ENCODE results near the gene UBE2U. TPM values are rescaled to one million over a fixed set of nuclear protein-coding genes. Genes with fewer than 3 reads are reported as not detected.

Gene UBE2U
- total and polyA plus RNA-seq, 2 of the 8 experiments (the other 6 are each of a cell fraction or from before 2014, with no cell fraction given), result not detected

DNA sequence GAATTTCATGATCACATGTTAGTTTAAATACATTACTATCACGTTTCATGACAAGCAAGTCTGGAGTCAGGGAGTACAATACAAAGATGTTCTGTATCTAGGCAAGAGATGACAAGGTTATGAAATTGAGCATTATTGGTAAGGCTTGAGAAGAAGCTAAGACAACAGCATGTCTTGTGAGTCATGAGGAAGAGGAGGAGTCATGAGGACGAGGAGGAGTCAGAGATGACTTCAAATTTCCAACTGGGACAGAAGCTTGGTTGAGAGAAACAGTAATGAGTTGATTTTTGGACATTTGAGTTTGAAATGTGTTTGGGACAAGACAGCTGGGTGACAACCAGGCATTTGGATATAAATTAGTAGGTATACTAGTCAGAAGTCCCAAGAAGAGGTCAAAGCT is 4.3 kb upstream of the UBE2U start:
- Histone ChIP-seq H2AFZ (ENCODE audit: low read length) (no peak overlapping the region), H3K79me2 (ENCODE audit: control insufficient read depth in 1 of 2, insufficient read depth in 2 of 2, low read length in 2 of 2) (no peaks in the 10 kb centered on the region), H3K27me3 (replicated peaks in 1 of 4; ENCODE audit: control insufficient read depth in 3 of 4, extremely low read depth in 1 of 4, insufficient read depth in 3 of 4, low read length in 3 of 4) (no peaks in the 10 kb centered on the region), H3K56ac (replicated peaks; ENCODE audit: insufficient read length, low read depth, low read length) (no peak overlapping the region), H3K18ac (ENCODE audit: extremely low read depth, low read length) (no peak overlapping the region), H3K79me1 (ENCODE audit: low read depth, low read length) (no peaks in the 10 kb centered on the region), H4K91ac (replicated peaks; ENCODE audit: insufficient read length, low read length) (no peak overlapping the region), H4K20me1 (replicated peaks in 1 of 2; ENCODE audit: control insufficient read depth in 1 of 2, insufficient read depth in 2 of 2, low read length in 2 of 2) (no peaks in the 10 kb centered on the region), H3K9me3 (ENCODE audit: insufficient read depth in 2 of 2, low read depth in 1 of 2, low read length in 1 of 2) (no peaks in the 10 kb centered on the region; a peak in 1 of 4 replicates), H3K36me3 (ENCODE audit: control insufficient read depth in 2 of 4, insufficient read depth in 4 of 4, low read length in 3 of 4) (no peaks in the 10 kb centered on the region), H3K4ac (replicated peaks; ENCODE audit: insufficient read length, low read depth, low read length) (no peak overlapping the region), H3K4me2 (ENCODE audit: insufficient read depth in 1 of 2, low read depth in 2 of 2, low read length in 2 of 2) (no peak overlapping the region), H2BK5ac (ENCODE audit: low read depth, low read length) (no peak overlapping the region), H2AK5ac (ENCODE audit: low read depth, low read length) (no peak overlapping the region), H3K9ac (replicated peaks in 1 of 4; ENCODE audit: extremely low read depth in 1 of 4, low read depth in 3 of 4, low read length in 3 of 4) (no peak overlapping the region), H3K4me1 (replicated peaks in 1 of 4; ENCODE audit: control insufficient read depth in 3 of 4, insufficient read depth in 4 of 4, low read length in 3 of 4) (peaks cover 0 to 5% (median 0%) of the 10 kb centered on the region in 4 experiments; a peak in 2 of 7 replicates), H3K27ac (ENCODE audit: low read depth, low read length) (no peak overlapping the region), H2BK15ac (ENCODE audit: low read length) (no peak overlapping the region), H3K14ac (ENCODE audit: insufficient read length) (no peak overlapping the region), H3K4me3 (ENCODE audit: extremely low read depth in 1 of 4, insufficient read depth in 2 of 4, low read depth in 3 of 4, low read length in 4 of 4) (no peak overlapping the region), H4K5ac (ENCODE audit: insufficient read length, low read depth, low read length) (no peak overlapping the region), H2BK120ac (replicated peaks; ENCODE audit: low read depth, low read length) (no peak overlapping the region), H3K23me2 (ENCODE audit: low read depth, low read length) (no peaks in the 10 kb centered on the region), H2BK20ac (ENCODE audit: low read length) (no peak overlapping the region), H4K8ac (ENCODE audit: extremely low read depth, insufficient read depth, low read length) (no peak overlapping the region), H3K23ac (ENCODE audit: insufficient read length) (no peak overlapping the region), H2BK12ac (ENCODE audit: low read depth, low read length) (no peak overlapping the region)
- ChIA-PET CTCF (ENCODE audit: partially characterized antibody) (no interaction called here), POLR2A (ENCODE audit: partially characterized antibody) (no interaction called here)
- TF ChIP-seq MAFK (IDR thresholded peaks at IDR 0.05; ENCODE audit: low read depth, low read length), result no peak
- no peak for TF ChIP-seq EP300 (IDR thresholded peaks at IDR 0.05; ENCODE audit: borderline replicate concordance in 1 of 2, low read depth in 2 of 2, low read length in 2 of 2)
- no peak for TF ChIP-seq SRF (IDR thresholded peaks at IDR 0.05; ENCODE audit: low read depth, low read length)
- TF ChIP-seq TEAD4 (IDR thresholded peaks at IDR 0.05; ENCODE audit: low read depth, low read length), result no peak
- TF ChIP-seq CBX5 (IDR thresholded peaks at IDR 0.05; ENCODE audit: low read depth, low read length), result no peak
- TF ChIP-seq NRF1 (IDR thresholded peaks at IDR 0.05; ENCODE audit: low read depth, low read length), result no peak
- TF ChIP-seq SIRT6 (IDR thresholded peaks at IDR 0.05; ENCODE audit: low read length), result no peak
- TF ChIP-seq HDAC2 (IDR thresholded peaks at IDR 0.05; ENCODE audit: borderline replicate concordance in 1 of 2, low read depth in 2 of 2, low read length in 2 of 2), result no peak
- no peak for TF ChIP-seq TAF1 (IDR thresholded peaks at IDR 0.05; ENCODE audit: low read depth, low read length)
- TF ChIP-seq CTBP2 (IDR thresholded peaks at IDR 0.05; ENCODE audit: borderline replicate concordance, insufficient read depth, insufficient read length, low read length), result no peak
- DNase-seq (ENCODE audit: low read depth in 1 of 2, low spot score in 2 of 2) (no peak), FAIRE-seq (no peak)
- WGBS, 2 experiments (ENCODE audit: extremely low coverage in 1 of 2, insufficient coverage in 1 of 2, insufficient read length in 1 of 2, insufficient replicate concordance in 2 of 2, low coverage in 1 of 2, low lambda C conversion rate in 2 of 2, missing lambda C conversion rate in 1 of 2), result 95% methylated on average over 1 of the region's 2 CpGs; no CpG with 5 or more reads in 1 of the 2 experiments
